Naive B cell (primary cell): Measurements from ENCODE around the gene ESYT1. TPM values are rescaled to one million over a fixed set of nuclear protein-coding genes. Genes with fewer than 3 reads are reported as not detected.
"Not testable (repeated sequence)": the region's sequence is repeated elsewhere in the genome, so short reads cannot be mapped to it uniquely, and the experiment has no call there.

Source experiments
- ATAC-seq, 2 donors: fragments of 150-1000 bp; cut with Tn5 transposase; 2 replicates each; pipeline ENCODE4 v1.10.0; 2021; ENCODE audit warnings: low read depth in 2 of 2, mild to moderate bottlenecking in 2 of 2, moderate library complexity in 2 of 2
- DNase-seq: peaks from one replicate; pipeline ENCODE4 v3.0.0; 2022
- H3K27ac Mint-ChIP-seq, 6 donors: one replicate each; pipeline ENCODE4 v1.8.0; 2020 to 2022; ENCODE audit warnings: mild to moderate bottlenecking in 6 of 6, mixed read lengths in 6 of 6, moderate library complexity in 5 of 6, inconsistent platforms in 2 of 6
- H3K27me3 Mint-ChIP-seq, 3 donors: one replicate each; pipeline ENCODE4 v1.8.0; 2021 to 2022; ENCODE audit warnings: mixed read lengths in 3 of 3, mild to moderate bottlenecking in 1 of 3
- H3K36me3 Mint-ChIP-seq, 2 donors: one replicate each; pipeline ENCODE4 v1.8.0; 2020 to 2022; ENCODE audit warnings: mixed read lengths in 2 of 2, inconsistent platforms in 1 of 2, mild to moderate bottlenecking in 1 of 2
- H3K4me1 Mint-ChIP-seq, 3 donors: one replicate each; pipeline ENCODE4 v1.8.0; 2020 to 2022; ENCODE audit warnings: mixed read lengths in 3 of 3, inconsistent platforms in 1 of 3, mild to moderate bottlenecking in 1 of 3, moderate library complexity in 1 of 3
- H3K4me3 Mint-ChIP-seq, 8 donors: one replicate each; pipeline ENCODE4 v1.8.0; 2020 to 2022; ENCODE audit warnings: mild to moderate bottlenecking in 8 of 8, mixed read lengths in 8 of 8, moderate library complexity in 8 of 8, inconsistent platforms in 2 of 8
- H3K9me3 Mint-ChIP-seq, 7 donors: one replicate each; pipeline ENCODE4 v1.8.0; 2020 to 2022; ENCODE audit warnings: mixed read lengths in 7 of 7, mild to moderate bottlenecking in 5 of 7, inconsistent platforms in 2 of 7, moderate library complexity in 1 of 7
- polyA plus RNA-seq, 6 donors: library from polyadenylated mRNA; unstranded; fragments of 300-500 nt; fragmentation: Illumina TruSeq; gene quantifications; one replicate each; pipeline ENCODE4 v1.2.3, GENCODE V29; 2021; ENCODE audit warnings: low read depth in 6 of 6

ESYT1 gene
- polyA plus RNA-seq, 6 donors from 2014 or later, result 145 to 293 (median 196) TPM

- DNase-seq, result no peak
- H3K4me1 Mint-ChIP-seq, result peaks cover 9 to 23% (median 19%) of the 10 kb centered on the region in 3 donors
- H3K36me3 Mint-ChIP-seq, result peaks cover 17 to 19% of the 10 kb centered on the region in 2 donors
- H3K9me3 Mint-ChIP-seq, result no peaks in the 10 kb centered on the region
- ATAC-seq, result no peak
- no peak overlapping the region for H3K4me3 Mint-ChIP-seq
- H3K27me3 Mint-ChIP-seq, result no peaks in the 10 kb centered on the region
- H3K27ac Mint-ChIP-seq, result peak overlapping the region in 2 of 6 donors; percentile 40 to 56
Observed at GRCh38 chr12:56145217-56145616, 17.1 kb downstream of the ESYT1 start.

GRCh38 chr12:56146492-56147460 is 18.7 kb downstream of the ESYT1 start:
- no peak for DNase-seq
- Mint-ChIP-seq H3K27me3 (no peaks in the 10 kb centered on the region), H3K27ac (no peak overlapping the region), H3K4me3 (no peak overlapping the region), H3K4me1 (peaks cover 14 to 21% (median 20%) of the 10 kb centered on the region in 3 donors), H3K9me3 (no peaks in the 10 kb centered on the region), H3K36me3 (peaks cover 8 to 12% of the 10 kb centered on the region in 2 donors)
- ATAC-seq, result no peak

GRCh38 chr12:56150563-56150962 is 22.5 kb downstream of the ESYT1 start:
- H3K4me3 Mint-ChIP-seq, result peak overlapping the region in 6 of 8 donors; percentile 15 to 97 (median 92)
- H3K36me3 Mint-ChIP-seq, result no peaks in the 10 kb centered on the region
- DNase-seq (no peak), ATAC-seq (no peak)
- no peaks in the 10 kb centered on the region for H3K9me3 Mint-ChIP-seq
- peak overlapping the region in 3 of 6 donors; percentile 61 to 94 (median 73) for H3K27ac Mint-ChIP-seq
- H3K27me3 Mint-ChIP-seq, result no peaks in the 10 kb centered on the region
- peaks cover 16 to 34% (median 26%) of the 10 kb centered on the region in 3 donors for H3K4me1 Mint-ChIP-seq

GRCh38 chr12:56151672-56152131 is 23.6 kb downstream of the ESYT1 start:
- Mint-ChIP-seq H3K4me3 (peak overlapping the region; percentile 85 to 97 (median 94)), H3K27ac (peak overlapping the region; percentile 88 to 97 (median 96)), H3K9me3 (no peaks in the 10 kb centered on the region), H3K36me3 (no peaks in the 10 kb centered on the region), H3K27me3 (no peaks in the 10 kb centered on the region), H3K4me1 (peaks cover 18 to 42% (median 28%) of the 10 kb centered on the region in 3 donors)
- peak; percentile 35 for DNase-seq
- ATAC-seq, result peak; percentile 66 to 74

GRCh38 chr12:56152132-56152755 is 24.2 kb downstream of the ESYT1 start, which contains the start of gene MYL6B:
Gene MYL6B, plus strand, starts transcription at chr12:56152587. Its CDS starts 1,332 bp downstream, at chr12:56153919.
- H3K4me3 Mint-ChIP-seq, result peak within 1 kb of the TSS; percentile 85 to 97 (median 94)
- no peaks in the 10 kb centered on the region for H3K9me3 Mint-ChIP-seq
- peak within 1 kb of the TSS; percentile 88 to 97 (median 96) for H3K27ac Mint-ChIP-seq
- no peaks in the 10 kb centered on the region for H3K27me3 Mint-ChIP-seq
- H3K4me1 Mint-ChIP-seq, result peaks cover 20 to 46% (median 32%) of the 10 kb centered on the region in 3 donors
- no peaks in the 10 kb centered on the region for H3K36me3 Mint-ChIP-seq
- DNase-seq, result peak; percentile 84
- peak; percentile 89 to 92 for ATAC-seq

- H3K4me3 Mint-ChIP-seq, result peak overlapping the region; percentile 81 to 97 (median 92)
- H3K36me3 Mint-ChIP-seq, result peaks cover 0 to 2% of the 10 kb centered on the region in 2 donors
- peaks cover 26 to 50% (median 37%) of the 10 kb centered on the region in 3 donors for H3K4me1 Mint-ChIP-seq
- no peak for DNase-seq
- peak overlapping the region in 5 of 6 donors; percentile 53 to 97 (median 95) for H3K27ac Mint-ChIP-seq
- no peak for ATAC-seq
- no peaks in the 10 kb centered on the region for H3K9me3 Mint-ChIP-seq
- no peaks in the 10 kb centered on the region for H3K27me3 Mint-ChIP-seq
Observed at GRCh38 chr12:56152756-56153677, 24.9 kb downstream of the ESYT1 start.

- H3K4me3 Mint-ChIP-seq, result peak overlapping the region; percentile 42 to 97 (median 88)
- peaks cover 0 to 8% of the 10 kb centered on the region in 2 donors for H3K36me3 Mint-ChIP-seq
- ATAC-seq (no peak), DNase-seq (no peak)
- H3K27ac Mint-ChIP-seq, result peak overlapping the region in 1 of 6 donors; percentile 30
- peaks cover 31 to 55% (median 38%) of the 10 kb centered on the region in 3 donors for H3K4me1 Mint-ChIP-seq
- H3K27me3 Mint-ChIP-seq, result no peaks in the 10 kb centered on the region
- no peaks in the 10 kb centered on the region for H3K9me3 Mint-ChIP-seq
Observed at GRCh38 chr12:56153678-56154065, 25.6 kb downstream of the ESYT1 start.

GRCh38 chr12:56154246-56154771 is 26.2 kb downstream of the ESYT1 start:
- no peak for DNase-seq
- H3K27ac Mint-ChIP-seq, result peak overlapping the region in 1 of 6 donors; percentile 42
- no peaks in the 10 kb centered on the region for H3K9me3 Mint-ChIP-seq
- H3K27me3 Mint-ChIP-seq, result no peaks in the 10 kb centered on the region
- H3K4me1 Mint-ChIP-seq, result peaks cover 38 to 62% (median 45%) of the 10 kb centered on the region in 3 donors
- H3K36me3 Mint-ChIP-seq, result peaks cover 0 to 8% of the 10 kb centered on the region in 2 donors
- no peak for ATAC-seq
- peak overlapping the region in 6 of 8 donors; percentile 49 to 98 (median 80) for H3K4me3 Mint-ChIP-seq

- H3K9me3 Mint-ChIP-seq, result no peaks in the 10 kb centered on the region
- DNase-seq (no peak), ATAC-seq (no peak)
- H3K36me3 Mint-ChIP-seq, result peaks cover 0 to 9% of the 10 kb centered on the region in 2 donors
- no peaks in the 10 kb centered on the region for H3K27me3 Mint-ChIP-seq
- H3K4me1 Mint-ChIP-seq, result peaks cover 43 to 67% (median 50%) of the 10 kb centered on the region in 3 donors
- peak overlapping the region in 2 of 6 donors; percentile 6 to 72 for H3K27ac Mint-ChIP-seq
- H3K4me3 Mint-ChIP-seq, result peak overlapping the region in 7 of 8 donors; percentile 56 to 99 (median 90)
Observed at GRCh38 chr12:56154818-56155217, 26.8 kb downstream of the ESYT1 start.

- Mint-ChIP-seq H3K4me1 (peaks cover 48 to 72% (median 55%) of the 10 kb centered on the region in 3 donors), H3K27ac (peak overlapping the region in 4 of 6 donors; percentile 14 to 74 (median 22)), H3K9me3 (no peaks in the 10 kb centered on the region)
Observed at GRCh38 chr12:56155256-56155845, 27.3 kb downstream of the ESYT1 start.

GRCh38 chr12:56156464-56157200 is 28.6 kb downstream of the ESYT1 start:
- H3K9me3 Mint-ChIP-seq, ATAC-seq, DNase-seq, H3K27me3 Mint-ChIP-seq: not testable (repeated sequence)
- peak overlapping the region in 5 of 6 donors; percentile 96 to 100 (median 98) for H3K27ac Mint-ChIP-seq
- peak overlapping the region; percentile 90 to 100 (median 98) for H3K4me3 Mint-ChIP-seq
- peaks cover 0 to 27% of the 10 kb centered on the region in 2 donors for H3K36me3 Mint-ChIP-seq
- H3K4me1 Mint-ChIP-seq, result peaks cover 56 to 74% (median 63%) of the 10 kb centered on the region in 3 donors

More at GRCh38 chr12:56155256-56155845, 27.3 kb downstream of the ESYT1 start:
- DNase-seq (no peak), ATAC-seq (no peak)
- Mint-ChIP-seq H3K27me3 (no peaks in the 10 kb centered on the region), H3K4me3 (peak overlapping the region; percentile 48 to 100 (median 91)), H3K36me3 (peaks cover 0 to 14% of the 10 kb centered on the region in 2 donors)
